Raji (cell line): ENCODE results near the gene CRACR2A.

ENCODE experiments used
- POLR2A ChIP-seq: IDR thresholded peaks from 2 replicates; pipeline ENCODE4 v1.6.1; 2011; ENCODE audit warnings: low read depth, low read length, control low read depth; ENCODE audit not compliant: insufficient read depth

CRACR2A gene

GRCh38 chr12:3759878-3760277 is 7.0 kb upstream of the CRACR2A start:
- no peak for TF ChIP-seq POLR2A

GRCh38 chr12:3757261-3757660 is 4.4 kb upstream of the CRACR2A start:
- TF ChIP-seq POLR2A = no peak

- TF ChIP-seq POLR2A = no peak
These were observed 3.0 kb upstream of the CRACR2A start for GRCh38 chr12:3755898-3756297.

- no peak for TF ChIP-seq POLR2A
These were observed 805 bp upstream of the CRACR2A start for GRCh38 chr12:3753544-3754284.

- TF ChIP-seq POLR2A = peak; percentile 95
These were observed 706 bp downstream of the CRACR2A start for GRCh38 chr12:3752096-3752709.

- no peak for TF ChIP-seq POLR2A
These were observed 1.5 kb downstream of the CRACR2A start for GRCh38 chr12:3751151-3752095.

GRCh38 chr12:3750616-3751015 is 2.3 kb downstream of the CRACR2A start:
- TF ChIP-seq POLR2A = no peak

- TF ChIP-seq POLR2A = no peak
These were observed 4.3 kb downstream of the CRACR2A start for GRCh38 chr12:3748620-3749019.

GRCh38 chr12:3747976-3748619 is 4.8 kb downstream of the CRACR2A start:
- no peak for TF ChIP-seq POLR2A

- TF ChIP-seq POLR2A = no peak
These were observed 5.4 kb downstream of the CRACR2A start for GRCh38 chr12:3747543-3747942.

- TF ChIP-seq POLR2A = no peak
These were observed 6.2 kb downstream of the CRACR2A start for GRCh38 chr12:3746758-3747157.

GRCh38 chr12:3745152-3745551 is 7.8 kb downstream of the CRACR2A start:
- TF ChIP-seq POLR2A = no peak

GRCh38 chr12:3744229-3744901 is 8.5 kb downstream of the CRACR2A start:
- no peak for TF ChIP-seq POLR2A

- TF ChIP-seq POLR2A = no peak
These were observed 9.1 kb downstream of the CRACR2A start for GRCh38 chr12:3743803-3744202.
